Measurements from ENCODE around the gene DOK6.

Gene DOK6

DNA sequence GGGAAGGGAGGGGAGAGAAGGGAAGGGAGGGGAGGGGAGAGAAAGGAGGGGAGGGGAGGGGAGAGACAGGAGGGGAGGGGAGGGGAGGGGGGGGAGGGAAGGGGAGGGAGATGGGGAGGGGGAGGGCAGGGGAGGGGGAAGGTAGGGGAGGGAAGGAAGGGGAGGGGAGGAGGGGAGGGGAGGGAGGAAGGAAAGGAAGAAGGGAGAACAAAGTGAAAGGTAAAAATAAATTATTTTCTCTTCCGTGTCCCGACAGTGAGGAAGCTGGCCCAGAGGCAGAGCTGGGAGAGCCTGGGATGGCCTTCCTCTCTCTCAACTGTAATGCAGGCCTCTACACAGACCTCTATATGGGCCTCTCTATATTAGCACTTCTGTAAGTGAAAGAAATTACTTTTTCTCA is 493.8 kb downstream of the DOK6 start:
- in situ Hi-C loops (cut with HindIII; ENCODE audit: low pct_ligation_motif_present, low pct_unique_long_range_greater_than_20kb, low sequenced_read_pairs) = no loop called here
- no peak for DNase-seq

DNA sequence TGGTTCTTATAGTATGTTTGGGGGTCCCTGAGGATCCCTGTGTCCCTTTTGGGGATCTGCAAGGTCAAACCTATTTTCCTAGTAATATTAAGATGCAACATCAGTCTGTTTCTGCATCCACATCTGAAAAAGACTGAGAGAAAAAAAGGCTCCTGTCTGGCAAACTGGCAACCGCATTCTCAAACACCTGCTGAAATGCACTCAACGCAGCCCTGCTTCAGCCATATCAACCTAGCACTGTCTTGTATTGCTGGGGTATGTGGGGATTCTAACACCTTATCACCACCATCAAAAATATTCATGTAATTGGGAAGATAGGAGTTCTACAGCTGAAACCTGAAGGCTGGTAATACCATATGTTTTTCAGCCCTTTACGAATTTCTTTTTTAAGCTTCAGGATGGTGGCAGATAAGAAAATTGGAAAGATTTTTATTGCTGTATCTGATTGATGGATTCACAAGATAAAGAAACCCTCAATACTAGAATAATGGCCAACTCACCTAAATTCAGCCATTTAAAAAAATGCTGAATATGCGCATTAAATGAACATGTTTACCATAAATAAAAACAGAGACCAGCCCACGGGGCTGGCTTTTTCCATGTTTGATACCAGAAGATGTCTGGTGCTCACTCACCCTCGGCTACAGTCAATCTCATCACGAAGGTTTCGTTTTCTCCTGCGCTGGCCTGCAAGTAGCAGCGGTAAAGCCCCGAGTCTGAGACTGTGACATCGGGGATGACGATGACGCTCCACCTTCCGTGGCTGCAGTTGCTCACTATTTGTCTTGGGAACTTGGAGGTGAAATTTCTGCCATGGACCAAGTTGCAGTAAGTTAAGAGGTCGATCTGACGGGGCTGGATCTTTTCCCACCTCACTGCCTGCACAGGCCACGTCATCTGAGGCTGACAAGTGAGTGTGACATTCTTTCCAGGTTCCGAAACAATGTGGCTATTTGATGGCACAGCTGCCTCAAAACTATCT is 494.7 kb downstream of the DOK6 start:
- no peak for DNase-seq
- in situ Hi-C loops (cut with HindIII; ENCODE audit: low pct_ligation_motif_present, low pct_unique_long_range_greater_than_20kb, low sequenced_read_pairs) = no loop called here

DNA sequence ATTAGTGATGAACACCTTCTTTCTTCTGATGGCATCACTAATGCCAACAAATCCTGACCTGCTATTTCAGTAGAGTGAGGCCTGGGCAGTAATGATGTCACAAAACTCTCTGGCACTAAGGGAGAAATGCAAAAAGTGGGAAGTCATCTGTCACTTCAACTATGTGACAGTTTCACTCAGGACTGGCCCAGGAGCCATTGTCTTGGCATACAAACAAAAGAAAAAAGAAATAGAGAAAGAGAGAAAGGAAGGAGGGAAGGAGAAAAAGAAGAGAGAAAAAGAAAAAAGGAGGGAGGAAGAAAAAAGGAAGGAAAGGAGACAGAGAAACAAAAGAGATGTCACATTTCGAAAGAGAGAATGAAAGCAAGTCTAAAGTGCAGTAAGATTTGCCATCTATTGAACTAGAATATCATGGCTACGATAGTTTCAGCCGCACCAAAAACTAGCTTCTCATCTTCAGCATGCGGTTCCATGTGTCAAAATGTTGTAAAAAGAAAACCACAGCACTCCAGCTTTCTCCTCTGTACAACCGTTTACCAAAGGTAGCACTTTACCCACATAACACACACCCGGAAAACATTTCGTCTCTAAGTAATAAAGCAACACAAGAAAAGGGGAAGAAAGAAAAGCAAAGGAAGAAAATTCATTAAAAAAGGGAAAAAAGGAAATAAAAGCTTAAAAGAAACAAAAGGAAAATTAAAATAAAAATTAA is 496.9 kb downstream of the DOK6 start:
- in situ Hi-C loops (cut with HindIII; ENCODE audit: low pct_ligation_motif_present, low pct_unique_long_range_greater_than_20kb, low sequenced_read_pairs) = no loop called here

DNA sequence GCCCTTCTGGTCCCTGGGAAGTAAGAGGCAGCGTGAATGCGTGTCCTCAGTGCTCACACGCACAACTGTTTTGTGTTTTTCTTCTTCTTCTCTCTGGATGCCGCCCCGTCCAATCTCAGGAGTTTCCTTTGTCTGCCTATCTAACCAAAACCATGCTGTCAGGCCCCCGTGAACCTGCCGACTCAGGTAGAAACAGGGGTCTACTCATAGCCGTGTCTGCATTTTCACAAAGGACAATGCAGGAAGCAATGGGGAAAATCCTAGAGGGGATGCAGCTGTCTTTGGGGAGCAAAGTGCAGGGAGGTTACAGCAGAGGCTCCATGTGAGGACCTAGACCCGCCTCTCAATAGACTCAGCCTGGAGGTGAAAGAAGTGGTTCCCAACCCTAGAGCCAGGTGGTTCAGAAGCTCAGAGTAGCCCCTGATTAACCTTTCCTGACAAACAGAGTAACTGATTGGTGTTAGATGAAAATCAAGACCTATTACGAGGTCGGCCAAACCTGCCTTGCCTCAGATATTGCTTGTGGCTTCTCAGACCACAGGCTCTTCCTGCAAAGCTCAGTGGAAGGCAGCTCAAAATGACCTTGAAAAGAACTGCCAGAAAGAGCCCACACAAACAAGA is 497.7 kb downstream of the DOK6 start:
- no peak for DNase-seq
- in situ Hi-C loops (cut with HindIII; ENCODE audit: low pct_ligation_motif_present, low pct_unique_long_range_greater_than_20kb, low sequenced_read_pairs) = no loop called here

More for the DNA sequence above, 496.9 kb downstream of the DOK6 start:
- DNase-seq = no peak

All from ACHN (cell line).